SIG-M5 (cell line): Measurements from ENCODE around the gene KRTAP9-7.
"Not testable (repeated sequence)": the region's sequence is repeated elsewhere in the genome, so short reads cannot be mapped to it uniquely, and the experiment has no call there.

Experiments
- DNase-seq: peaks from one replicate; lab custom pipeline; 2025; lab: John Stamatoyannopoulos, UW

The KRTAP9-7 gene

GRCh38 chr17:41275648-41276190 lies at the start of gene KRTAP9-7:
Gene KRTAP9-7, plus strand, starts transcription at chr17:41275698. Its CDS starts 0 bp downstream, at chr17:41275698.
- DNase-seq = not testable (repeated sequence)

- DNase-seq = no peak
Observed at GRCh38 chr17:41226051-41226450, 49.4 kb upstream of the KRTAP9-7 start.

DNA sequence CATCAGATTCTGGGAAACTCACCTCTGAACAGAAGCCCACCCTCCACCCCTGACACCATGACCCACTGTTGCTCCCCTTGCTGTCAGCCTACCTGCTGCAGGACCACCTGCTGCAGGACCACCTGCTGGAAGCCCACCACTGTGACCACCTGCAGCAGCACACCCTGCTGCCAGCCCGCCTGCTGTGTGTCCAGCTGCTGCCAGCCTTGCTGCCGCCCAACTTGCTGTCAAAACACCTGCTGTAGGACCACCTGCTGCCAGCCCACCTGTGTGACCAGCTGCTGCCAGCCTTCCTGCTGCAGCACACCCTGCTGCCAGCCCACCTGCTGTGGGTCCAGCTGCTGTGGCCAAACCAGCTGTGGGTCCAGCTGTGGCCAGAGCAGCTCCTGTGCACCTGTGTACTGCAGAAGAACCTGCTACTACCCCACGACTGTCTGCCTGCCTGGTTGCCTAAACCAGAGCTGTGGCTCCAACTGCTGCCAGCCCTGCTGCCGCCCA lies 48.9 kb upstream of the KRTAP9-7 start, which contains the start of gene KRTAP9-2:
Gene KRTAP9-2, plus strand, starts transcription at position 51 of the 498 bp plus-strand sequence. Its CDS starts 7 bp downstream, at position 58.
- not testable (repeated sequence) for DNase-seq

DNA sequence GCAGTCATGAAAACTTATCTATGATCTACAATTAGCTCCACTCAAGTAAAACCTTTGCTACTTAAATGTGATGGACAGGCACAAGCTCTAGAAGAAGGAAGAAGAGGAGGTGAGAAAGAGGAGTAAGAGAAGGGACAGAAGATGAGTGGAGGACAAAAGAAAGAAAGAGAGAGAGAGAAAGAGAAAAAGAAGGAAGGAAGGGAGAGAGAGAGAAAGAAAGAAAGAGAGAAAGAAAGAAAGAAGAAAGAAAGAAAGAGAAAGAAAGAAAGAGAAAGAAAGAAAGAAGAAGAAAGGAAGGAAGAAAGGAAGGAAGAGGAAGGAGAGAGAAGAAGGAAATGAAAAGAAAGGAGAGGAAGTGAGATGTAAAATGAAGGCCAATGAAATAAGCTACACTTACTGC lies 45.4 kb upstream of the KRTAP9-7 start:
- no peak for DNase-seq

DNA sequence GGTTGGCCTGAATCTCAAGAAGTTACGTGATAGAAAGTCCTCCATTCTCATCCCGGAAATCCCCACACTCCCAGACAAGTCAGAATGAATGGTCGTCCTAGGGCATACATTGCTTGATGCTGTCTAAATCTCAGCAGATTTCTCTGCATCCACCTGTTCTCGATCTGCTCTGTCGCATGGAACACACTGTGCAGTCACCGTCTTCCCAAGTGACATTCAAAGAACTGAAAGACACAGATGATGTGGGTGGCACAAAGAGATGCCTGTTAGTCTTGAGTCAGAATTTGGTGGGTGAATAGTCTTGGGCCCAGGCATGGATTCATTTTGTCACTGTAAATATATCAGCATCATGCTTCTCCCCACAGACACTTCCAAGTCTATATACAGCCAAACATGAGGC lies 43.8 kb upstream of the KRTAP9-7 start:
- DNase-seq = no peak

GRCh38 chr17:41232399-41233105 lies 42.9 kb upstream of the KRTAP9-7 start, which contains the start of gene KRTAP9-3:
Gene KRTAP9-3, plus strand, starts transcription at chr17:41232449. Its CDS starts 53 bp downstream, at chr17:41232502.
- DNase-seq = not testable (repeated sequence)

GRCh38 chr17:41237116-41237515 lies 38.4 kb upstream of the KRTAP9-7 start:
- not testable (repeated sequence) for DNase-seq

DNA sequence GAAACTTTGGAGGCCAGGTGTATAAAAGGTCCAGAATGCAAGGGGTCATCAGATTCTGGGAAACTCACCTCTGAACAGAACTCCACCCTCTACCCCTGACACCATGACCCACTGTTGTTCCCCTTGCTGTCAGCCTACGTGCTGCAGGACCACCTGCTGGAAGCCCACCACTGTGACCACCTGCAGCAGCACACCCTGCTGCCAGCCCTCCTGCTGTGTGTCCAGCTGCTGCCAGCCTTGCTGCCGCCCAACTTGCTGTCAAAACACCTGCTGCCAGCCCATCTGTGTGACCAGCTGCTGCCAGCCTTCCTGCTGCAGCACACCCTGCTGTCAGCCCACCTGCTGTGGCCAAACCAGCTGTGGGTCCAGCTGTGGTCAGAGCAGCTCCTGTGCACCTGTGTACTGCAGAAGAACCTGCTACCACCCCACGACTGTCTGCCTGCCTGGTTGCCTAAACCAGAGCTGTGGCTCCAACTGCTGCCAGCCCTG lies 37.5 kb upstream of the KRTAP9-7 start, which contains the start of gene KRTAP9-8:
Gene KRTAP9-8, plus strand, starts transcription at position 51 of the 489 bp plus-strand sequence. Its CDS starts 53 bp downstream, at position 104.
- DNase-seq = not testable (repeated sequence)

DNA sequence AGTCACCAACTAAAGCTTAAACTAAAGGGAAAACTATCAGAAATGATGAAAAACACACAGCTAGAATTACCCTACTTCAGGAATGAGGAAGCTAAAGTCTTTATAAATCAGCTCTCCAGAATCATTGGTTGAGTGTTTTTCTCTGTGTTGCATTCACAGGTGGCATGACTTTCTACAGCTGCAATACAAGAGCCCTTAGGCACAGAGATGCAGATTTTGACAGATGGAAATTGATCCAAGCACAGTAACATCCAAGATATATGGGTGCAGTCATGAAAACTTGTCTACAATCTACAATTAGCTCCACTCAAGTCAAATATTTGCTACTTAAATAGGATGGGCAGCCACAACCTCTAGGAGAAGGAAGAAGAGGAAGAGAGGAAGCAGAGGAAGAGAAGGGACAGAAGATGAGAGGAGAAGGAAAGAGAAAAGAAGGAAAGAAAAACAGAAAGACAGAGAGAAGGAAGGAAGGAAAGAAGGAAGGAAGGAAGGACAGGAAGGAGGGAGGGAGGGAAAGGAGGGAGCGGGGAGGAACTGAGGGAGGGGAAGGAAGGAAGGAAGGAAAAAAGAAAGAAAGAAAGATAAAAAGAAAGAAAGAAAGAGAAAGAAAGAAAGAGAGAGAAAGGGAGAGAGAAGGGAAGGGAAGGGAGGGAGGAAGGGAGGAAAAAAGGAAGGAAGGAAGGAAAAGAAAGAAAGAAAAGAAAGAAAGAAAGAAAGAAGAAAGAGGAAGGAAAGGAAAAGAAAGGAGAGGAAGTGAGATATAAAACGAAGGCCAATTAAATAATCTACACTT lies 28.3 kb upstream of the KRTAP9-7 start:
- DNase-seq = not testable (repeated sequence)

DNA sequence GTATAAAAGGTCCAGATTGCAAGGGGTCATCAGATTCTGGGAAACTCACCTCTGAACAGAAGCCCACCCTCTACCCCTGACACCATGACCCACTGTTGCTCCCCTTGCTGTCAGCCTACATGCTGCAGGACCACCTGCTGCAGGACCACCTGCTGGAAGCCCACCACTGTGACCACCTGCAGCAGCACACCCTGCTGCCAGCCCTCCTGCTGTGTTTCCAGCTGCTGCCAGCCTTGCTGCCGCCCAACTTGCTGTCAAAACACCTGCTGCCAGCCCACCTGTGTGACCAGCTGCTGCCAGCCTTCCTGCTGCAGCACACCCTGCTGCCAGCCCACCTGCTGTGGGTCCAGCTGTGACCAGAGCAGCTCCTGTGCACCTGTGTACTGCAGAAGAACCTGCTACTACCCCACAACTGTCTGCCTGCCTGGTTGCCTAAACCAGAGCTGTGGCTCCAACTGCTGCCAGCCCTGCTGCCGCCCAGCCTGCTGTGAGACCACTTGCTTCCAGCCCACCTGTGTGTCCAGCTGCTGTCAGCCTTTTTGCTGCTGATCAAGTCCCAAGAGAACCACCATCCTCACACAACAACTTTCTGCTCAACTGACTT lies 25.8 kb upstream of the KRTAP9-7 start, which contains the start of gene KRTAP9-4:
Gene KRTAP9-4, plus strand, starts transcription at position 51 of the 604 bp plus-strand sequence. Its CDS starts 34 bp downstream, at position 85.
- DNase-seq = not testable (repeated sequence)

GRCh38 chr17:41251261-41251660 lies 24.2 kb upstream of the KRTAP9-7 start:
- DNase-seq = no peak

DNA sequence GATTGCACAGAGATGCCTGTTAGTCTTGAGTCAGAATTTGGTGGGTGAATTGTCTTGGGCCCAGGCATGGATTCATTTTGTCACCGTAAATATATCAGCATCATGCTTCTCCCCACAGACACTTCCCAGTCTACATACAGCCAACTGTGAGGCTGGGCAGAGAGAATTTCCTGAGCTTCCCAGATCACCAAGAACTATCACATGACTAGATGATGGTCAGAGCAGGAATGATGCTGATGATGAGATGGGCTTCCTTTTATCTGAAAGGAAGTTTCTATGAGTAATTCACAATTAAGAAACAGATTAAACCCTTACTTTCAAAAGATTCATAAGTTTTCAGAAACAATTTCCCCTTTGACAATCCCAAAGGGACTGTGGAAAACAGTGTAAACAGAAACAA lies 20.6 kb upstream of the KRTAP9-7 start:
- no peak for DNase-seq

- not testable (repeated sequence) for DNase-seq
Observed at GRCh38 chr17:41255381-41256290, 19.9 kb upstream of the KRTAP9-7 start, which contains the start of gene KRTAP9-9. Gene KRTAP9-9, plus strand, starts transcription at chr17:41255384.

DNA sequence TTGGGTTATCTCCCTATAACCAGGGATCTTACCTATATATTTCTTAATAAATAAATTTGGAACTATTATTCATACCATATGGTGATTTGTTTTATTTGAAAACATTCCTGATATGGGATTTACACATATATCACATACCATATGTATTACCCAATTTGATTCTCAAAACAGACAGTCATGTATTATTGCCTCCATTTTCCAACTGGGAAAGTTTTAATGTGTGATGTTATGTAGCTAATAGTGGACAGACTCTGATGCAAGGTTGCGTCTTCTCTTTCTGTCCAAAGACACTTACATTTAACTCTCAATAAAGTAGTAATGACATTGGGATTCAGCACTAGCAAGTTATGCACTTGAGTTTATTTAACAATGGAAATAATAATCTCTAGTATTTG lies 19.2 kb upstream of the KRTAP9-7 start:
- DNase-seq = no peak

DNA sequence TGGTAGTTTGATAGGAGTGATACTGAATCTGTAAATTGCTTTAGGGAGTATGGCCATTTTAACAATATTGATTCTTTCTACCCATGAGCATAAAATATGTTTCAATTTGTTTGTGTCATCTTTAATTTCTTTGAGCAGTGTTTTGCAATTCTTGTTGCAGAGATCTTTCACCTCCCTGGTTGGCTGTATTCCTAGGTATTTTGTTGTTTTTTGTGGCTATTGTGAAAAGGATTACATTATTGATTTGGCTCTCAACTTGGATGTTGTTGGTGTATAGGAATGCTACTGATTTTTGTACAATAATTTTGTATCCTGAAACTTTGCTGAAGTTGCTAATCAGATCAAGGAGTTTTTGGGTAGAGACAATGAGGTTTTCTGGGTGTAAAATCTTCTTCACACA lies 17.1 kb upstream of the KRTAP9-7 start:
- no peak for DNase-seq

GRCh38 chr17:41263212-41263611 lies 12.3 kb upstream of the KRTAP9-7 start:
- no peak for DNase-seq

DNA sequence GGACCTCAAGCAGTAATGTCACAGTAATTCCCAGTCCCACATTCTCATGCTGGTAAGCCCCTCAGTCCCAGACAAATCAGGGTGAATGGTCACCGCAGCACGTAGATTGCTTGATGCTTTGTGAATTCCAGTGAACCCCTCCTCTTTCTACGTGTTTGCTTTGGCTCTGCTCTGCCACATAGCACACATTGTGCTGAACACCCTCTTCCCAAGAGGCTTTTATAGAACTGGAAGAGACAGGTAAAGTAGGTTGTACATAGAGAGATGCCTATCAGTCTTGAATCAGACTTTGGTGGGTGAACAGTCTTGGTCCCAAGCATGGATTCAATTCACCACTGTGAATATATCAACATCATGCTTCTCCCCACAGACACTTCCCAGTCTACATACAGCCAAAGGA lies 10.9 kb upstream of the KRTAP9-7 start:
- no peak for DNase-seq

DNA sequence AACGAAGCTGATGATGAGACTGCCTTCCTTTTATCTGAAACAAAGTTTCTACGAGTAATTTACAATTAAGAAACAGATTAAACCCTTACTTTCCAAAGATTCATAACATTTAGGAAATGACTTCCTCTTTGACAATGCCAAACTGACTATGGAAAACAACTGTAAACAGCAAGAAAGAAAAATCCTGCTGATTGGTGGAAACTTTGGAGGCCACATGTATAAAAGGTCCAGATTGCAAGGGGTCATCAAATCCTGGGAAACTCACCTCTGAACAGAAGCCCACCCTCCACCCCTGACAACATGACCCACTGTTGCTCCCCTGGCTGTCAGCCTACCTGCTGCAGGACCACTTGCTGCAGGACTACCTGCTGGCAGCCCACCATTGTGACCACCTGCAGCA lies 10.4 kb upstream of the KRTAP9-7 start, which contains the start of gene KRTAP9-6:
Gene KRTAP9-6, plus strand, starts transcription at position 301 of the 400 bp plus-strand sequence. Its CDS starts 0 bp downstream, at position 301.
- no peak for DNase-seq

GRCh38 chr17:41267711-41268110 lies 7.8 kb upstream of the KRTAP9-7 start:
- DNase-seq = no peak

GRCh38 chr17:41271323-41271722 lies 4.2 kb upstream of the KRTAP9-7 start:
- not testable (repeated sequence) for DNase-seq
